Left forelimb (tissue), 1 donor: ENCODE data around the gene CNPY1.
"Not testable (repeated sequence)": the region's sequence is repeated elsewhere in the genome, so short reads cannot be mapped to it uniquely, and the experiment has no call there.

Source experiments
- DNase-seq: peaks from one replicate; pipeline ENCODE4 v3.0.0-alpha.2; 2018; ENCODE audit warnings: low spot score

Gene CNPY1

GRCh38 chr7:155533120-155533826, 13.1 kb downstream of the CNPY1 start:
- no peak for DNase-seq

GRCh38 chr7:155532792-155533119, 13.6 kb downstream of the CNPY1 start:
- DNase-seq, result no peak

- no peak for DNase-seq
Measured at GRCh38 chr7:155531681-155532080, 14.7 kb downstream of the CNPY1 start.

- no peak for DNase-seq
Measured at GRCh38 chr7:155530601-155531000, 15.8 kb downstream of the CNPY1 start.

GRCh38 chr7:155529845-155530244, 16.5 kb downstream of the CNPY1 start:
- DNase-seq, result no peak

GRCh38 chr7:155529346-155529745, 17.0 kb downstream of the CNPY1 start:
- no peak for DNase-seq

- no peak for DNase-seq
Measured at GRCh38 chr7:155527664-155528063, 18.7 kb downstream of the CNPY1 start.

GRCh38 chr7:155526225-155526624, 20.1 kb downstream of the CNPY1 start:
- DNase-seq, result no peak

GRCh38 chr7:155524018-155524556, 22.3 kb downstream of the CNPY1 start:
- no peak for DNase-seq

- DNase-seq, result no peak
Measured at GRCh38 chr7:155523168-155523675, 23.1 kb downstream of the CNPY1 start.

- no peak for DNase-seq
Measured at GRCh38 chr7:155521743-155522398, 24.5 kb downstream of the CNPY1 start.

GRCh38 chr7:155521007-155521742, 25.2 kb downstream of the CNPY1 start:
- DNase-seq, result no peak

- DNase-seq, result no peak
Measured at GRCh38 chr7:155520114-155520513, 26.2 kb downstream of the CNPY1 start.

- DNase-seq, result not testable (repeated sequence)
Measured at GRCh38 chr7:155519358-155519757, 27.0 kb downstream of the CNPY1 start.

GRCh38 chr7:155518633-155519032, 27.7 kb downstream of the CNPY1 start:
- DNase-seq, result no peak

- DNase-seq, result no peak
Measured at GRCh38 chr7:155517969-155518368, 28.4 kb downstream of the CNPY1 start.

GRCh38 chr7:155517452-155517851, 28.9 kb downstream of the CNPY1 start:
- DNase-seq, result no peak

GRCh38 chr7:155516466-155516865, 29.9 kb downstream of the CNPY1 start:
- no peak for DNase-seq

GRCh38 chr7:155515318-155515717, 31.0 kb downstream of the CNPY1 start:
- DNase-seq, result no peak

- no peak for DNase-seq
Measured at GRCh38 chr7:155514296-155514695, 32.1 kb downstream of the CNPY1 start.

GRCh38 chr7:155513543-155514285, 32.6 kb downstream of the CNPY1 start:
- DNase-seq, result no peak
